Activated CD4-positive, alpha-beta T cell treated with anti-CD3 and anti-CD28 coated beads, Interleukin-2, amount 50 U/mL, for 24 hours (primary cell): ENCODE measurements around the gene POU5F1.
"Not testable (repeated sequence)": the region's sequence is repeated elsewhere in the genome, so short reads cannot be mapped to it uniquely, and the experiment has no call there.

Experiments used
- DNase-seq, 2 donors: peaks; one replicate each; pipeline ENCODE4 v3.0.0-alpha.2; 2020; ENCODE audit warnings: low read depth in 1 of 2, low spot score in 1 of 2

POU5F1 gene

GRCh38 chr6:31192431-31193105 lies 22.1 kb upstream of the POU5F1 start:
- peak; percentile 25 to 47 for DNase-seq

GRCh38 chr6:31190488-31190887 lies 20.0 kb upstream of the POU5F1 start:
- no peak for DNase-seq

GRCh38 chr6:31189223-31189622 lies 18.7 kb upstream of the POU5F1 start:
- DNase-seq = not testable (repeated sequence)

GRCh38 chr6:31187780-31188194 lies 17.3 kb upstream of the POU5F1 start:
- DNase-seq = no peak

- DNase-seq = no peak
Measured at GRCh38 chr6:31186052-31186734, 15.7 kb upstream of the POU5F1 start.

GRCh38 chr6:31185695-31186051 lies 15.2 kb upstream of the POU5F1 start:
- DNase-seq = not testable (repeated sequence)

- not testable (repeated sequence) for DNase-seq
Measured at GRCh38 chr6:31183859-31184258, 13.4 kb upstream of the POU5F1 start.

GRCh38 chr6:31183287-31183686 lies 12.8 kb upstream of the POU5F1 start:
- DNase-seq = not testable (repeated sequence)

GRCh38 chr6:31180500-31180899 lies 10.0 kb upstream of the POU5F1 start:
- peak; percentile 40 to 49 for DNase-seq

- no peak for DNase-seq
Measured at GRCh38 chr6:31179896-31180295, 9.4 kb upstream of the POU5F1 start.

GRCh38 chr6:31179042-31179386 lies 8.5 kb upstream of the POU5F1 start:
- DNase-seq = no peak

GRCh38 chr6:31178143-31179041 lies 7.9 kb upstream of the POU5F1 start:
- DNase-seq = no peak

GRCh38 chr6:31175971-31176370 lies 5.5 kb upstream of the POU5F1 start:
- no peak for DNase-seq

GRCh38 chr6:31174378-31174777 lies 3.9 kb upstream of the POU5F1 start:
- DNase-seq = no peak

GRCh38 chr6:31173406-31173805 lies 2.9 kb upstream of the POU5F1 start:
- no peak for DNase-seq

- DNase-seq = no peak
Measured at GRCh38 chr6:31172973-31173384, 2.5 kb upstream of the POU5F1 start.

- no peak for DNase-seq
Measured at GRCh38 chr6:31171931-31172905, 1.7 kb upstream of the POU5F1 start.

- no peak for DNase-seq
Measured at GRCh38 chr6:31170987-31171671, 647 bp upstream of the POU5F1 start.

GRCh38 chr6:31169858-31170599 lies 453 bp downstream of the POU5F1 start:
- DNase-seq = not testable (repeated sequence)
